ENCODE measurements around the gene ACAD8.

Gene ACAD8

DNA sequence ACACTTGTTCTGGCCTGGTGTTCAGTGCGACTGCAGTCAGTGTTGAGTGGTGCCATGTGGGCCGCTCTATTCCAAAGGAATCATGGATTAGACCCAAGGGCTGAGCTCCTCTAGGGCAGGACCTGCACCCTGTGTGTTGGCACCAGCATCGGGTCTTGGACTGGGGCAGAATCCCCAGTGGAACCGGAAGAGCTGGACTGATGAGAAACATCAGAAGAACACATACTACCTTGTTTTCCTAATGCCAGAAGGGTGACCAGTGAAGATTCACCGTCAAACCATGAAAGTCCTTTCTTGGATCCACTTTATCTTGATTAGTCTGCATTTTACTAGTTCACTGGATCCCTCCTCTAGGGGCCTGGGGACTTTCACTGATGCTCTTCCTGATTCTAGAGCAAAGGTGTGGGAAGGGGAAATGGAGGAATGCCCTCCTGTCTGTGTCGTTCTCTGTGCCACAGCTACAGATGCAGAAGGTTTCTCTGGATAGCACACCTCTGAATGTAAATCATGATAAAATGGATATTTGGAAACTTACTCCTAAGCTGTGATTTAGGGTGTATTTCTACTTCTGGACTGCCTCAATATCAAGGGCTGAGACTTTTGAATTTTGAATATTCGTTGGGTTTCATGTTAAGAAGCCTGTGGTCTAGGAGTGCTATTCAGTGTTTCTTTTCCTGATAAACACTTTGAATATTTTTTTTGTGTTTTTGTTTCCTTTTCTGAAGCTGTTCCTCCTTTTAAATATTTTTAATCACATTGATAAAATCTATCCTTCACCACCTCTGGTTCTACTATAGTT, 11.8 kb downstream of the ACAD8 start:
- Histone ChIP-seq H3K4me1 (ENCODE audit: low read length) (peaks cover 16% of the 10 kb centered on the region), H3K79me2 (ENCODE audit: low read length) (no peaks in the 10 kb centered on the region), H3K4me3 (ENCODE audit: low read length) (no peak overlapping the region), H2AFZ (ENCODE audit: low read length) (no peak overlapping the region), H3K9ac (ENCODE audit: low read length) (no peak overlapping the region), H3K27me3 (replicated peaks; ENCODE audit: insufficient read depth, low read length) (no peaks in the 10 kb centered on the region), H3K9me3 (replicated peaks; ENCODE audit: insufficient read depth, low read length) (no peaks in the 10 kb centered on the region), H3K27ac (ENCODE audit: low read length) (no peak overlapping the region), H3F3A (ENCODE audit: insufficient read depth, low read length) (no peaks in the 10 kb centered on the region), H3K36me3 (replicated peaks; ENCODE audit: insufficient read depth, low read length) (no peaks in the 10 kb centered on the region), H3K9me2 (replicated peaks; ENCODE audit: insufficient read depth, low read length) (no peaks in the 10 kb centered on the region), H4K20me1 (ENCODE audit: insufficient read depth, low read length) (no peaks in the 10 kb centered on the region), H3K4me2 (ENCODE audit: low read depth, low read length) (no peak overlapping the region)
- TF ChIP-seq, protein P1, sequence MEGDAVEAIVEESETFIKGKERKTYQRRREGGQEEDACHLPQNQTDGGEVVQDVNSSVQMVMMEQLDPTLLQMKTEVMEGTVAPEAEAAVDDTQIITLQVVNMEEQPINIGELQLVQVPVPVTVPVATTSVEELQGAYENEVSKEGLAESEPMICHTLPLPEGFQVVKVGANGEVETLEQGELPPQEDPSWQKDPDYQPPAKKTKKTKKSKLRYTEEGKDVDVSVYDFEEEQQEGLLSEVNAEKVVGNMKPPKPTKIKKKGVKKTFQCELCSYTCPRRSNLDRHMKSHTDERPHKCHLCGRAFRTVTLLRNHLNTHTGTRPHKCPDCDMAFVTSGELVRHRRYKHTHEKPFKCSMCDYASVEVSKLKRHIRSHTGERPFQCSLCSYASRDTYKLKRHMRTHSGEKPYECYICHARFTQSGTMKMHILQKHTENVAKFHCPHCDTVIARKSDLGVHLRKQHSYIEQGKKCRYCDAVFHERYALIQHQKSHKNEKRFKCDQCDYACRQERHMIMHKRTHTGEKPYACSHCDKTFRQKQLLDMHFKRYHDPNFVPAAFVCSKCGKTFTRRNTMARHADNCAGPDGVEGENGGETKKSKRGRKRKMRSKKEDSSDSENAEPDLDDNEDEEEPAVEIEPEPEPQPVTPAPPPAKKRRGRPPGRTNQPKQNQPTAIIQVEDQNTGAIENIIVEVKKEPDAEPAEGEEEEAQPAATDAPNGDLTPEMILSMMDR (IDR thresholded peaks at IDR 0.05; ENCODE audit: low read length) = no peak
- TF ChIP-seq EZH2 (optimal IDR thresholded peaks at IDR 0.05; ENCODE audit: low read depth, low read length) = no peak
- no peak for TF ChIP-seq EZH2phosphoT487 (IDR thresholded peaks at IDR 0.05; ENCODE audit: low read length)
- no peak for DNase-seq

DNA sequence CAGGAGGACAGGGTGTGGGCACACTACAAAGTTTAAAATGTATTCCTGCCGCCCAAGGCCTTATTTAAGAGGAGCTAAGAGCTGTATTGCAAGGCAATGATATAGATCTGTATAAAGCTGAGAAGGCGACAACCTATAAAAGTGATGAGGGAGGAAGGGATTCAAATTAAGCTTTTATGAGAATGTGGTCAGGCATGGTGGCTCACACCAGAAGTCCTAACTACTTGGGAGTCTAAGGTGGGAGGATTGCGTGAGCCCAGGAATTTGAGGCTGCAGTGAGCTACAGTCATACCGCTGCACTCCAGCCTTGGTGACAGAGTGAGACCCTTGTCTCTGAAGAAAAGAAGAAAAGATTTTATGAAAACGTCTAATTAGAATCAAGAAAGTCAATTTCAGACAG, 13.1 kb downstream of the ACAD8 start:
- Histone ChIP-seq H4K20me1 (ENCODE audit: insufficient read depth, low read length) (no peaks in the 10 kb centered on the region), H3K9me3 (replicated peaks; ENCODE audit: insufficient read depth, low read length) (no peaks in the 10 kb centered on the region), H3K27ac (ENCODE audit: low read length) (no peak overlapping the region), H3K9ac (ENCODE audit: low read length) (no peak overlapping the region), H3K4me3 (ENCODE audit: low read length) (no peak overlapping the region), H3K4me2 (ENCODE audit: low read depth, low read length) (no peak overlapping the region), H3K79me2 (ENCODE audit: low read length) (no peaks in the 10 kb centered on the region), H3F3A (ENCODE audit: insufficient read depth, low read length) (no peaks in the 10 kb centered on the region), H3K36me3 (replicated peaks; ENCODE audit: insufficient read depth, low read length) (no peaks in the 10 kb centered on the region), H3K27me3 (replicated peaks; ENCODE audit: insufficient read depth, low read length) (no peaks in the 10 kb centered on the region), H2AFZ (ENCODE audit: low read length) (no peak overlapping the region), H3K4me1 (ENCODE audit: low read length) (peaks cover 12% of the 10 kb centered on the region), H3K9me2 (replicated peaks; ENCODE audit: insufficient read depth, low read length) (no peaks in the 10 kb centered on the region)
- DNase-seq = no peak
- TF ChIP-seq, protein P1 (IDR thresholded peaks at IDR 0.05; ENCODE audit: low read length) = no peak
- TF ChIP-seq EZH2phosphoT487 (IDR thresholded peaks at IDR 0.05; ENCODE audit: low read length) = no peak
- no peak for TF ChIP-seq EZH2 (optimal IDR thresholded peaks at IDR 0.05; ENCODE audit: low read depth, low read length)

DNA sequence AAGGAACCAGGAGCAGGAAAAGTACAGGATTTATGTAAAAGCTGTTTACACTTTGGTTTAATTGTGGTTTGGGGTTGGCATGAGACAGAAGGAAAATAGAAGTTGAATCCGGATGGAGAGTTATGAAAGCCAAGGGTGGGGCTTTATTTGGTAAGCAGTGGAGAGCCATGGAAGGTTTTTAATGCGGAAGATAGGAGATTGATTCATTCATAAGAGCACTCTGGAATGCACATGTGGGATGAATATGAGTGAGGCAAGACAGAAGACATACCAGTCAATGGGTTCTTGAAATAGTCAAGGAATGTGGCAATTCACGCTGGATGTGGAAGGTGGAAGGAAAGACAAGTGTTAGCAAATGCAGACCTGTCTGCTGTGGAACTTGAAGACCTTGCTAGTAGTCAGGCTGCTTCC, 13.5 kb downstream of the ACAD8 start:
- Histone ChIP-seq H3K4me1 (ENCODE audit: low read length) (peaks cover 11% of the 10 kb centered on the region), H4K20me1 (ENCODE audit: insufficient read depth, low read length) (no peaks in the 10 kb centered on the region), H3F3A (ENCODE audit: insufficient read depth, low read length) (no peaks in the 10 kb centered on the region), H3K36me3 (replicated peaks; ENCODE audit: insufficient read depth, low read length) (no peaks in the 10 kb centered on the region), H3K4me3 (ENCODE audit: low read length) (no peak overlapping the region), H3K4me2 (ENCODE audit: low read depth, low read length) (no peak overlapping the region), H3K27ac (ENCODE audit: low read length) (no peak overlapping the region), H3K9ac (ENCODE audit: low read length) (no peak overlapping the region), H3K79me2 (ENCODE audit: low read length) (no peaks in the 10 kb centered on the region), H3K27me3 (replicated peaks; ENCODE audit: insufficient read depth, low read length) (no peaks in the 10 kb centered on the region), H3K9me3 (replicated peaks; ENCODE audit: insufficient read depth, low read length) (no peaks in the 10 kb centered on the region), H3K9me2 (replicated peaks; ENCODE audit: insufficient read depth, low read length) (no peaks in the 10 kb centered on the region), H2AFZ (ENCODE audit: low read length) (no peak overlapping the region)
- TF ChIP-seq EZH2 (optimal IDR thresholded peaks at IDR 0.05; ENCODE audit: low read depth, low read length) = no peak
- no peak for TF ChIP-seq EZH2phosphoT487 (IDR thresholded peaks at IDR 0.05; ENCODE audit: low read length)
- TF ChIP-seq, protein P1 (IDR thresholded peaks at IDR 0.05; ENCODE audit: low read length) = no peak
- DNase-seq = no peak

Data from MM.1S (cell line).